HepG2 (cell line): ENCODE data around the gene LYZL2. TPM values are rescaled to one million over a fixed set of nuclear protein-coding genes. Genes with fewer than 3 reads are reported as not detected.

Source experiments
- ATAC-seq: fragments of 200-7000 bp; cut with Tn5 transposase; 3 replicates; pipeline ENCODE4 v1.9.1; 2020; ENCODE audit warnings: mild to moderate bottlenecking, moderate library complexity
- BruUV-seq: library from RNA; stranded (reverse); fragments of 400-500 nt; replicated peaks from 2 replicates; lab custom pipeline; 2021; lab: Mats Ljungman, UMichigan
- CTCF ChIA-PET: fragments of 300-600 bp; formaldehyde crosslinking; extraction: SDS; loops from one replicate; lab custom pipeline; 2021; ENCODE audit warnings: low total read pairs, inconsistent platforms, low intra/inter-chr PET ratio; lab: Yijun Ruan, JAX
- POLR2A ChIA-PET: fragments of 350-600 bp; sonication (Branson Sonifier 250); formaldehyde crosslinking; loops from one replicate; lab custom pipeline; 2020; ENCODE audit warnings: antibody characterized with exemption, inconsistent platforms; lab: Yijun Ruan, JAX
- DNase-seq: peaks from one replicate; pipeline ENCODE4 v3.0.0-alpha.2; 2015; ENCODE audit warnings: low spot score
- FAIRE-seq: peaks from 3 replicates; lab custom pipeline; 2011; peaks lifted over from hg19 to GRCh38; lab: Jason Lieb, UNC
- H2AFZ ChIP-seq: one replicate; pipeline ENCODE4 v1.6.1; 2011; ENCODE audit warnings: low read length, inconsistent platforms
- H3K27ac ChIP-seq: fragments of 300-600 bp; 3 replicates; pipeline ENCODE4 v1.8.0; 2011; ENCODE audit warnings: mixed run types, mild to moderate bottlenecking, mixed read lengths, low read length, inconsistent platforms; ENCODE audit not compliant: insufficient read depth; ENCODE audit errors: extremely low read length
- H3K27me3 ChIP-seq, 2 experiments: fragments of 200-600 bp in 1 of 2; 2 replicates in 1 of 2; 3 replicates in 1 of 2; pipeline versions ENCODE4 v1.6.0 to v1.8.0; 2011; ENCODE audit warnings: low read length in 2 of 2, mild to moderate bottlenecking in 2 of 2, moderate library complexity in 2 of 2, inconsistent platforms in 1 of 2; ENCODE audit not compliant: insufficient read depth in 2 of 2, control insufficient read depth in 1 of 2
- H3K36me3 ChIP-seq, 2 experiments: fragments of 200-600 bp in 1 of 2; replicated peaks in 1 of 2; 2 replicates in 1 of 2; 3 replicates in 1 of 2; pipeline versions ENCODE4 v1.5.1 to v1.8.0; 2011; ENCODE audit warnings: low read length in 2 of 2, inconsistent platforms in 1 of 2; ENCODE audit not compliant: insufficient read depth in 2 of 2, control insufficient read depth in 1 of 2
- H3K4me1 ChIP-seq: 2 replicates; pipeline ENCODE4 v1.5.1; 2012; ENCODE audit warnings: low read length, inconsistent platforms; ENCODE audit not compliant: insufficient read depth
- H3K4me2 ChIP-seq: 2 replicates; pipeline ENCODE4 v1.6.0; 2011; ENCODE audit warnings: low read depth, low read length, inconsistent platforms
- H3K4me3 ChIP-seq, 3 experiments: fragments of 200-600 bp in 1 of 3; sonication (generic), shearing (Covaris generic) in 1 of 3; replicated peaks in 1 of 3; 2 replicates each; pipeline ENCODE4 v1.5.1; 2011 to 2016; ENCODE audit warnings: low read length in 3 of 3, inconsistent platforms in 2 of 3, low read depth in 2 of 3, mild to moderate bottlenecking in 2 of 3, control low read depth in 1 of 3, mixed read lengths in 1 of 3; ENCODE audit not compliant: insufficient read depth in 1 of 3
- H3K79me2 ChIP-seq: one replicate; pipeline ENCODE4 v1.6.1; 2011; ENCODE audit warnings: low read length, inconsistent platforms; ENCODE audit not compliant: insufficient read depth
- H3K9ac ChIP-seq: 2 replicates; pipeline ENCODE4 v1.6.0; 2011; ENCODE audit warnings: mild to moderate bottlenecking, low read depth, low read length, inconsistent platforms; ENCODE audit not compliant: insufficient read depth
- H3K9me3 ChIP-seq: 2 replicates; pipeline ENCODE4 v1.5.1; 2012; ENCODE audit warnings: mild to moderate bottlenecking, low read length
- H4K20me1 ChIP-seq: 2 replicates; pipeline ENCODE4 v1.6.0; 2011; ENCODE audit warnings: inconsistent platforms, mild to moderate bottlenecking, low read length, moderate library complexity; ENCODE audit not compliant: insufficient read depth
- AGO2 ChIP-seq: fragments of 200-400 bp; formaldehyde crosslinking; optimal IDR thresholded peaks from 2 replicates; pipeline ENCODE3; 2017; ENCODE audit warnings: mild to moderate bottlenecking, low read depth, low read length, moderate library complexity
- AHDC1 ChIP-seq: sonication (generic); formaldehyde crosslinking; IDR thresholded peaks from 2 replicates; pipeline ENCODE4 v1.5.1; 2020; ENCODE audit warnings: mild to moderate bottlenecking, missing genetic modification reagents, borderline replicate concordance
- BRD4 ChIP-seq: sonication (generic); formaldehyde crosslinking; IDR thresholded peaks from 2 replicates; pipeline ENCODE4 v1.4.0; 2020; ENCODE audit warnings: missing genetic modification reagents
- CENPT ChIP-seq: sonication (generic); formaldehyde crosslinking; IDR thresholded peaks from 2 replicates; pipeline ENCODE4 v1.8.0; 2022; ENCODE audit warnings: low read depth, mild to moderate bottlenecking, moderate library complexity, missing genetic modification reagents
- E2F2 ChIP-seq: sonication (generic); formaldehyde crosslinking; IDR thresholded peaks from 2 replicates; pipeline ENCODE4 v1.4.0; 2020; ENCODE audit warnings: missing genetic modification reagents, borderline replicate concordance
- HINFP ChIP-seq: sonication (generic); formaldehyde crosslinking; IDR thresholded peaks from 2 replicates; pipeline ENCODE4 v1.4.0; 2020; ENCODE audit warnings: low read depth, mild to moderate bottlenecking, missing genetic modification reagents
- KLF13 ChIP-seq: sonication (generic); formaldehyde crosslinking; IDR thresholded peaks from 2 replicates; pipeline ENCODE4 v1.4.0; 2020; ENCODE audit warnings: mild to moderate bottlenecking, missing genetic modification reagents
- RERE ChIP-seq: IDR thresholded peaks from 2 replicates; pipeline ENCODE4 v1.6.1; 2016; ENCODE audit warnings: low read depth, missing genetic modification reagents, missing compliant biosample characterization
- YEATS2 ChIP-seq: sonication (generic); formaldehyde crosslinking; IDR thresholded peaks from 2 replicates; pipeline ENCODE4 v1.4.0; 2020; ENCODE audit warnings: missing genetic modification reagents, borderline replicate concordance
- ZNF30 ChIP-seq: sonication (generic); formaldehyde crosslinking; IDR thresholded peaks from 2 replicates; pipeline ENCODE4 v1.5.0; 2020; ENCODE audit warnings: mild to moderate bottlenecking, missing genetic modification reagents
- ZNF564 ChIP-seq: sonication (generic); formaldehyde crosslinking; IDR thresholded peaks from 2 replicates; pipeline ENCODE4 v1.8.1; 2023; ENCODE audit warnings: mild to moderate bottlenecking, missing genetic modification reagents
- WGBS: methylation state at CpG from one replicate; pipeline ENCODE4 v1.1.6; 2017; ENCODE audit warnings: low lambda C conversion rate; 5-methylcytosine and 5-hydroxymethylcytosine counted together
- in situ Hi-C: cut with HindIII; loops from 2 replicates; pipeline ENCODE4 v1.10.0; 2017; ENCODE audit warnings: low pct_unique_long_range_greater_than_20kb; ENCODE audit not compliant: extremely low pct_ligation_motif_present
- intact Hi-C: fragments of 100-400 bp; cut with micrococcal nuclease; formaldehyde crosslinking; loops from one replicate; pipeline ENCODE4 v1.10.0; 2022; ENCODE audit not compliant: unreplicated experiment
- polyA plus RNA-seq, 8 experiments: library from polyadenylated mRNA; depleted of rRNA in 3 of 8; stranded (reverse) in 7 of 8; unstranded in 1 of 8; fragments of >200 nt; fragmentation: Illumina TruSeq in 4 of 8; extraction: Trizol in 4 of 8; gene quantifications; 2 replicates each; pipeline versions ENCODE4 v1.2.1 to v1.2.3, GENCODE V29; 2011 to 2016; ENCODE audit warnings: low read depth in 4 of 8, missing spikeins in 1 of 8, mixed read lengths in 1 of 8; ENCODE audit not compliant: insufficient read depth in 1 of 8
- total RNA-seq, 5 experiments: library from RNA; depleted of rRNA; stranded (reverse); fragments of >200 nt; fragmentation: Illumina TruSeq; extraction: Trizol; gene quantifications; 2 replicates each; pipeline ENCODE4 v1.2.3, GENCODE V29; 2016; ENCODE audit warnings: low read depth in 1 of 5

The LYZL2 gene
- total and polyA plus RNA-seq, 2 of the 13 experiments (the other 11 are each of a cell fraction or from before 2014, with no cell fraction given): 0.20 to 0.63 TPM

GRCh38 chr10:30625080-30625479 lies 4.5 kb downstream of the LYZL2 start:
- BruUV-seq: no TSS peak
- intact Hi-C loops: no loop called here
- in situ Hi-C loops: no loop called here
- no peak for DNase-seq
- H2AFZ ChIP-seq: no peak overlapping the region
- no peak for FAIRE-seq
- H4K20me1 ChIP-seq: no peaks in the 10 kb centered on the region
- H3K36me3 ChIP-seq: no peaks in the 10 kb centered on the region
- WGBS: 81% methylated on average over 3 of the region's 3 CpGs
- H3K27ac ChIP-seq: no peak overlapping the region
- no peak overlapping the region for H3K9ac ChIP-seq
- peaks cover 23% of the 10 kb centered on the region for H3K4me1 ChIP-seq
- CTCF ChIA-PET: no interaction called here
- H3K4me2 ChIP-seq: no peak overlapping the region
- no peaks in the 10 kb centered on the region for H3K27me3 ChIP-seq
- H3K4me3 ChIP-seq: no peak overlapping the region
- no peaks in the 10 kb centered on the region for H3K79me2 ChIP-seq
- ATAC-seq: no peak
- POLR2A ChIA-PET: no interaction called here
- no peaks in the 10 kb centered on the region for H3K9me3 ChIP-seq
- no peak for TF ChIP-seq AGO2
- no peak for TF ChIP-seq ZNF564
- TF ChIP-seq RERE: no peak
- TF ChIP-seq E2F2 (CRISPR knock-in tag): no peak
- TF ChIP-seq KLF13 (CRISPR knock-in tag): no peak
- TF ChIP-seq HINFP (CRISPR knock-in tag): no peak
- TF ChIP-seq CENPT (CRISPR knock-in tag): no peak
- TF ChIP-seq ZNF30 (CRISPR knock-in tag): no peak
- no peak for TF ChIP-seq YEATS2 (CRISPR knock-in tag)
- no peak for TF ChIP-seq BRD4
- no peak for TF ChIP-seq AHDC1 (CRISPR knock-in tag)
